A673 (cell line): ENCODE results near the gene CTSC. TPM values are rescaled to one million over a fixed set of nuclear protein-coding genes. Genes with fewer than 3 reads are reported as not detected.

Experiments used
- BruUV-seq: library from RNA; stranded (reverse); fragments of 400-500 nt; replicated peaks from 2 replicates; lab custom pipeline; 2021; lab: Mats Ljungman, UMichigan
- CTCF ChIA-PET: fragments of 300-600 bp; sonication (Branson Sonifier 250); formaldehyde crosslinking; loops from one replicate; lab custom pipeline; 2022; ENCODE audit warnings: antibody characterized with exemption; lab: Charles Lee
- POLR2A ChIA-PET: fragments of 300-600 bp; sonication (Branson Sonifier 250); formaldehyde crosslinking; loops from one replicate; lab custom pipeline; 2022; ENCODE audit warnings: antibody characterized with exemption; ENCODE audit not compliant: low non-redundant PET; lab: Charles Lee
- DNase-seq: peaks from one replicate; pipeline ENCODE4 v3.0.0-alpha.2; 2015; ENCODE audit warnings: low spot score
- H3K27ac ChIP-seq: fragments of 200-600 bp; sonication (generic); 2 replicates; pipeline ENCODE4 v1.5.1; 2016; ENCODE audit warnings: mixed run types, low read depth, mild to moderate bottlenecking, mixed read lengths, antibody characterized with exemption, low read length; ENCODE audit not compliant: poor library complexity, severe bottlenecking
- H3K27me3 ChIP-seq: fragments of 200-600 bp; sonication (generic); replicated peaks from 2 replicates; pipeline ENCODE4 v1.6.1; 2017; ENCODE audit warnings: mixed run types, low read depth, mild to moderate bottlenecking, mixed read lengths, antibody characterized with exemption, low read length; ENCODE audit not compliant: insufficient read depth, poor library complexity
- H3K36me3 ChIP-seq: fragments of 200-600 bp; sonication (generic); 2 replicates; pipeline ENCODE4 v1.6.1; 2016; ENCODE audit warnings: mixed run types, mild to moderate bottlenecking, mixed read lengths, antibody characterized with exemption, low read length; ENCODE audit not compliant: insufficient read depth, poor library complexity, severe bottlenecking
- H3K4me1 ChIP-seq: fragments of 200-600 bp; sonication (generic); 2 replicates; pipeline ENCODE4 v1.6.1; 2017; ENCODE audit warnings: mixed run types, mild to moderate bottlenecking, mixed read lengths, antibody characterized with exemption, low read length; ENCODE audit not compliant: insufficient read depth, poor library complexity, severe bottlenecking
- H3K4me3 ChIP-seq: fragments of 200-600 bp; sonication (generic); 2 replicates; pipeline ENCODE4 v1.5.1; 2016; ENCODE audit warnings: low read depth, mixed run types, mild to moderate bottlenecking, mixed read lengths, low read length; ENCODE audit not compliant: poor library complexity, severe bottlenecking
- H3K9me3 ChIP-seq: fragments of 200-600 bp; sonication (generic); 2 replicates; pipeline ENCODE4 v1.6.1; 2016; ENCODE audit warnings: mixed run types, low read depth, mild to moderate bottlenecking, mixed read lengths, antibody characterized with exemption, low read length; ENCODE audit not compliant: poor library complexity, severe bottlenecking
- CTCF ChIP-seq: fragments of 300-800, 200-600 bp; sonication (generic); conservative IDR thresholded peaks from 2 replicates; pipeline ENCODE4 v1.5.1; 2017; ENCODE audit warnings: low read depth, mild to moderate bottlenecking, antibody characterized with exemption, low read length, moderate library complexity, mixed read lengths
- EZH2 ChIP-seq: fragments of 200-600 bp; sonication (generic); IDR thresholded peaks from 2 replicates; pipeline ENCODE4 v1.6.1; 2017; ENCODE audit warnings: borderline replicate concordance, low read depth, mild to moderate bottlenecking, mixed read lengths, antibody characterized with exemption, low read length; ENCODE audit not compliant: poor library complexity, severe bottlenecking
- intact Hi-C: fragments of 100-400 bp; cut with micrococcal nuclease; formaldehyde crosslinking; loops from one replicate; pipeline ENCODE4 v1.10.0; 2022; ENCODE audit not compliant: unreplicated experiment
- total RNA-seq: library from RNA; stranded (reverse); gene quantifications from 2 replicates; pipeline ENCODE4 v1.2.3, GENCODE V29; 2021

Gene CTSC
- total RNA-seq, 1 experiment from 2014 or later: 116 TPM

GRCh38 chr11:88288560-88288959 lies 49.0 kb downstream of the CTSC start:
- BruUV-seq: no TSS peak
- intact Hi-C loops: no loop called here
- no peak for DNase-seq
- H3K4me1 ChIP-seq: no peaks in the 10 kb centered on the region
- H3K36me3 ChIP-seq: no peaks in the 10 kb centered on the region
- CTCF ChIA-PET: no interaction called here
- no peak overlapping the region for H3K27ac ChIP-seq
- H3K9me3 ChIP-seq: no peaks in the 10 kb centered on the region
- no peak for TF ChIP-seq EZH2
- TF ChIP-seq CTCF: no peak
- POLR2A ChIA-PET: no interaction called here
- no peaks in the 10 kb centered on the region for H3K27me3 ChIP-seq
- no peak overlapping the region for H3K4me3 ChIP-seq

GRCh38 chr11:88284336-88285050 lies 53.0 kb downstream of the CTSC start:
- H3K4me3 ChIP-seq: no peak overlapping the region
- no peaks in the 10 kb centered on the region for H3K27me3 ChIP-seq
- DNase-seq: no peak
- no peaks in the 10 kb centered on the region for H3K4me1 ChIP-seq
- ChIA-PET POLR2A (interaction anchor here (0.6 kb wide), 1 partner anchor 367 kb away, joined by 7 read pairs; no protein-coding TSS in a partner anchor), CTCF (interaction anchor here (0.6 kb wide), 1 partner anchor 115 kb away, joined by 5 read pairs; no protein-coding TSS in a partner anchor)
- no TSS peak for BruUV-seq
- no peak overlapping the region for H3K27ac ChIP-seq
- no peaks in the 10 kb centered on the region for H3K36me3 ChIP-seq
- intact Hi-C loops: no loop called here
- TF ChIP-seq CTCF (no peak), EZH2 (no peak)
- H3K9me3 ChIP-seq: no peaks in the 10 kb centered on the region

DNA sequence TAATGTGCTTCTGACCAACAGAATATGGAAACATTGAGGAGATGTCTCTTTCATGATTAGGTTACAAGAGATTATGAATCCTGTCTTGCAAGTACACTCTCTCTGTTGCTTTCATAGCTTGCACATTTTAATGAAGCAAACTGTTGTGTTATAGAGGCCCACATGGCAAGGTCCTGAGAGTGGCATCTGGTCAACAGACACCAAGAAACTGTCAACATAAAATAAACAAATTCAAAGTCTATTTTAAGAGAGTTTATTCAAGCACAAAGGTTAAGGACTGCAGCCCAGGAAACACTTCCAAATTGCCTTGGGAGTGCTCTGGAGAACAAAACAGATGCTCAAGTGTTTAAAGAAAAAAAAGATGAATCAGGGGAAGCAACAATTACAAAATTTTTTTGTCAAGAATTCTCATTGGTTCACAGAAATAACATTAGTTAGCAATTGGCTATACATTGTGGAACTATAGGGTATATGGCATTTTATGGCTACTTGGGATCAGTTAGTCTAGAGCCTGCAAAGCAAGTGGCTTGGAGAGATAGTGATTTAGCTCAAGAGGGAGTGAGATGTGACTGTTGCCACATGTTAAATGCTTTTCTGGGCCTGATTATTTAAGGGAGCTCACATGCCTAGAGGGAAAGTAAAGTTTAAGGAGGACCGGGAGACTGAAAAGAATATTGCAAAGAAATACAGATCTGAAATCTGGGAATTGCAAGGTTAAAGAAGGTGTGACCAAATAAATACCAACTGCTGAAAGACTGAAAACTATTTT lies 54.6 kb downstream of the CTSC start:
- intact Hi-C loops: no loop called here
- TF ChIP-seq EZH2: no peak
- no peak for TF ChIP-seq CTCF
- BruUV-seq: no TSS peak

More for the DNA sequence above, 54.6 kb downstream of the CTSC start:
- H3K27ac ChIP-seq: no peak overlapping the region
- H3K9me3 ChIP-seq: no peaks in the 10 kb centered on the region
- POLR2A ChIA-PET: no interaction called here
- no peaks in the 10 kb centered on the region for H3K27me3 ChIP-seq
- no peaks in the 10 kb centered on the region for H3K4me1 ChIP-seq
- CTCF ChIA-PET: no interaction called here
- no peak for DNase-seq
- H3K4me3 ChIP-seq: no peak overlapping the region
- no peaks in the 10 kb centered on the region for H3K36me3 ChIP-seq
